Measurements from ENCODE around the gene NUP133. TPM values are rescaled to one million over a fixed set of nuclear protein-coding genes. Genes with fewer than 3 reads are reported as not detected.

NUP133 gene
- total and polyA plus RNA-seq, 2 donors (not counting 3 experiments of a cell fraction or from before 2014, with no cell fraction given): 13.4 to 43.2 TPM

DNA sequence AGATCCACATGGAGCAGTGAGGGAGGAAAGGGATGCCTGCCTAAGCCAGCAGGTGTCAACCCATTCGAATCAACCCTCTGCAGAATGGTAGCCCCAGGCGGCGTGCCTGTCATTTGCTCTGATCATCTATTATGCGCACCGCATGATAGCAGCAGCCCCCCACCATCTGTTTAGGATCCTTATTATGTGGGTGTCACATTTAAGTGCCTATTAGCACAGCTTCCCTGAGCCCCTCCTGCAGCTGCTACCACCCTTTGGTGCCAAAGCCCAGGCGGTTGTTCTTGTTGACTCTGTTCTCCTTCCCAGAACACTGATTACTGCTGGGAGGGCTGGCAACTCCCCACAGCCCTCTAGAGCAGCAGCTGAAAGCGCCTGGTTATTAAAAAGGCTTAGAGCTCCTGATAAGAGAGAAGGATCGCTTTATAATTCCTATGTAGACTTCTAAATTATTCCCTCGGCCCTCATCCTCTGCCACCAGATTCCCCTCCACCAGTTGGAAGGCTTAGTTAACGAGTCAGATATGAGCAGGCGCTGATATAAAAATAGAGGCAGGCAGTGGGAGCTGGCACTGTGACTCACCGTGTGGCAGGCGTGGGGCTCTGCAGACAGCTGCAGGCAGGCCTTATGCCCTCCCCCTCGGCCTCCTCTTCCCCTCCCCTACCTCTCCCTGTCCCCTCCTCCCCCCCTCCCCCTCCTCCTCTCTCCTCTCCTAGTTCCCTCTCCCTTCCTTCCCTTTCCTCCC is 97.3 kb downstream of the NUP133 start:
- Histone ChIP-seq H3K79me2 (ENCODE audit: control insufficient read depth, insufficient read depth, low read length) (no peaks in the 10 kb centered on the region), H3K9me3 (replicated peaks; ENCODE audit: control insufficient read depth, insufficient read depth, low read length) (no peaks in the 10 kb centered on the region), H3K27me3 (ENCODE audit: control insufficient read depth in 2 of 2, insufficient read depth in 2 of 2, low read length in 2 of 2) (peaks cover 36 to 37% of the 10 kb centered on the region in 2 experiments), H3K36me3 (ENCODE audit: control insufficient read depth in 2 of 2, extremely low read depth in 1 of 2, insufficient read depth in 2 of 2, low read length in 2 of 2) (no peaks in the 10 kb centered on the region), H3K4me3 (replicated peaks in 1 of 3; ENCODE audit: insufficient read depth in 1 of 3, low read depth in 1 of 3, low read length in 3 of 3) (no peak overlapping the region), H3K4me2 (ENCODE audit: insufficient read depth, low read length) (no peak overlapping the region), H3K4me1 (ENCODE audit: control insufficient read depth, extremely low read depth, insufficient read depth, low read length) (no peaks in the 10 kb centered on the region), H4K20me1 (replicated peaks; ENCODE audit: control insufficient read depth, extremely low read depth, insufficient read depth, low read length) (no peaks in the 10 kb centered on the region), H3K27ac (ENCODE audit: insufficient read depth, low read depth, low read length) (no peak overlapping the region), H3K9me1 (replicated peaks; ENCODE audit: control insufficient read depth, extremely low read depth, insufficient read depth, low read length) (no peaks in the 10 kb centered on the region), H3K9ac (replicated peaks; ENCODE audit: extremely low read depth, insufficient read depth, low read length) (no peak overlapping the region), H2AFZ (ENCODE audit: low read depth, low read length) (no peak overlapping the region)
- ChIA-PET CTCF (interaction anchor here (0.9 kb wide), 1 partner anchor 10 kb away, joined by 3 read pairs; no protein-coding TSS in a partner anchor), POLR2A (no interaction called here)
- no peak for TF ChIP-seq POLR2A (IDR thresholded peaks at IDR 0.05; ENCODE audit: low read depth, low read length)
- no peak for TF ChIP-seq FOS (IDR thresholded peaks at IDR 0.05; ENCODE audit: borderline replicate concordance, insufficient read depth, low read length)
- TF ChIP-seq EZH2 (IDR thresholded peaks at IDR 0.05; ENCODE audit: borderline replicate concordance, low read depth, low read length, severe bottlenecking): no peak
- no peak for TF ChIP-seq POLR2AphosphoS5 (IDR thresholded peaks at IDR 0.05; ENCODE audit: insufficient read depth, low read depth, low read length)
- TF ChIP-seq MAX (IDR thresholded peaks at IDR 0.05; ENCODE audit: insufficient read depth, insufficient read length): no peak
- no peak for TF ChIP-seq CTCF (IDR thresholded peaks at IDR 0.05; ENCODE audit: extremely low read depth in 1 of 2, insufficient read depth in 1 of 2, low read depth in 1 of 2, low read length in 2 of 2)
- TF ChIP-seq GATA2 (IDR thresholded peaks at IDR 0.05; ENCODE audit: insufficient read depth, insufficient read length, low read depth, low read length): no peak
- no peak for TF ChIP-seq JUN (IDR thresholded peaks at IDR 0.05; ENCODE audit: borderline replicate concordance, insufficient read depth, insufficient read length, low read depth)
- TF ChIP-seq MYC (IDR thresholded peaks at IDR 0.05; ENCODE audit: low read depth, low read length): no peak
- DNase-seq (ENCODE audit: low read depth, low spot score) (no peak), FAIRE-seq (no peak)
- intact Hi-C loops (cut with micrococcal nuclease): no loop called here
- dilution Hi-C loops (cut with MboI; ENCODE audit: extremely low pct_ligation_motif_present, low sequenced_read_pairs): no loop called here
- BruUV-seq (replicated peaks): no TSS peak

Data from endothelial cell of umbilical vein (primary cell).